ENCODE measurements around the gene FHL2. TPM values are rescaled to one million over a fixed set of nuclear protein-coding genes. Genes with fewer than 3 reads are reported as not detected.
"Not testable (repeated sequence)": the region's sequence is repeated elsewhere in the genome, so short reads cannot be mapped to it uniquely, and the experiment has no call there.

The FHL2 gene
- total RNA-seq, 1 donor from 2014 or later: 120 TPM

- no peak for DNase-seq (ENCODE audit: low spot score)
These were observed 54.0 kb downstream of the FHL2 start for GRCh38 chr2:105344704-105345345.

- no peak for DNase-seq (ENCODE audit: low spot score)
These were observed 59.4 kb downstream of the FHL2 start for GRCh38 chr2:105339414-105339813.

- no peak for DNase-seq (ENCODE audit: low spot score)
These were observed 60.8 kb downstream of the FHL2 start for GRCh38 chr2:105338020-105338385.

GRCh38 chr2:105337122-105338019 is 61.5 kb downstream of the FHL2 start, which contains the start of gene C2orf49:
Gene C2orf49, plus strand, starts transcription at chr2:105337540. Its CDS starts 48 bp downstream, at chr2:105337588.
- peak; percentile 89 for DNase-seq (ENCODE audit: low spot score)

- DNase-seq (ENCODE audit: low spot score): no peak
These were observed 62.1 kb downstream of the FHL2 start for GRCh38 chr2:105336786-105337121.

GRCh38 chr2:105335469-105335868 is 63.4 kb downstream of the FHL2 start:
- no peak for DNase-seq (ENCODE audit: low spot score)

GRCh38 chr2:105334211-105334610 is 64.6 kb downstream of the FHL2 start:
- no peak for DNase-seq (ENCODE audit: low spot score)

- DNase-seq (ENCODE audit: low spot score): no peak
These were observed 68.0 kb downstream of the FHL2 start for GRCh38 chr2:105330681-105331375.

- DNase-seq (ENCODE audit: low spot score): peak; percentile 51
These were observed 69.0 kb downstream of the FHL2 start, which contains the start of gene TGFBRAP1 for GRCh38 chr2:105329561-105330495. Gene TGFBRAP1, minus strand, starts transcription at chr2:105329735. Its CDS starts 21,434 bp downstream, at chr2:105308301.

GRCh38 chr2:105329197-105329554 is 69.7 kb downstream of the FHL2 start:
- no peak for DNase-seq (ENCODE audit: low spot score)

GRCh38 chr2:105328281-105329196 is 70.3 kb downstream of the FHL2 start:
- peak; percentile 53 for DNase-seq (ENCODE audit: low spot score)

GRCh38 chr2:105327690-105328089 is 71.2 kb downstream of the FHL2 start:
- no peak for DNase-seq (ENCODE audit: low spot score)

GRCh38 chr2:105327271-105327670 is 71.6 kb downstream of the FHL2 start:
- DNase-seq (ENCODE audit: low spot score): not testable (repeated sequence)

- DNase-seq (ENCODE audit: low spot score): no peak
These were observed 73.4 kb downstream of the FHL2 start for GRCh38 chr2:105325389-105325963.

- DNase-seq (ENCODE audit: low spot score): no peak
These were observed 74.1 kb downstream of the FHL2 start for GRCh38 chr2:105324732-105325131.

GRCh38 chr2:105324101-105324500 is 74.8 kb downstream of the FHL2 start:
- no peak for DNase-seq (ENCODE audit: low spot score)

GRCh38 chr2:105323111-105323510 is 75.7 kb downstream of the FHL2 start:
- no peak for DNase-seq (ENCODE audit: low spot score)

GRCh38 chr2:105321875-105322646 is 76.8 kb downstream of the FHL2 start:
- DNase-seq (ENCODE audit: low spot score): no peak

- no peak for DNase-seq (ENCODE audit: low spot score)
These were observed 78.1 kb downstream of the FHL2 start for GRCh38 chr2:105320651-105321215.
